ENCODE measurements around the gene DYSF. TPM values are rescaled to one million over a fixed set of nuclear protein-coding genes. Genes with fewer than 3 reads are reported as not detected.

The DYSF gene
- total RNA-seq, 1 experiment from 2014 or later, result 0.24 TPM

DNA sequence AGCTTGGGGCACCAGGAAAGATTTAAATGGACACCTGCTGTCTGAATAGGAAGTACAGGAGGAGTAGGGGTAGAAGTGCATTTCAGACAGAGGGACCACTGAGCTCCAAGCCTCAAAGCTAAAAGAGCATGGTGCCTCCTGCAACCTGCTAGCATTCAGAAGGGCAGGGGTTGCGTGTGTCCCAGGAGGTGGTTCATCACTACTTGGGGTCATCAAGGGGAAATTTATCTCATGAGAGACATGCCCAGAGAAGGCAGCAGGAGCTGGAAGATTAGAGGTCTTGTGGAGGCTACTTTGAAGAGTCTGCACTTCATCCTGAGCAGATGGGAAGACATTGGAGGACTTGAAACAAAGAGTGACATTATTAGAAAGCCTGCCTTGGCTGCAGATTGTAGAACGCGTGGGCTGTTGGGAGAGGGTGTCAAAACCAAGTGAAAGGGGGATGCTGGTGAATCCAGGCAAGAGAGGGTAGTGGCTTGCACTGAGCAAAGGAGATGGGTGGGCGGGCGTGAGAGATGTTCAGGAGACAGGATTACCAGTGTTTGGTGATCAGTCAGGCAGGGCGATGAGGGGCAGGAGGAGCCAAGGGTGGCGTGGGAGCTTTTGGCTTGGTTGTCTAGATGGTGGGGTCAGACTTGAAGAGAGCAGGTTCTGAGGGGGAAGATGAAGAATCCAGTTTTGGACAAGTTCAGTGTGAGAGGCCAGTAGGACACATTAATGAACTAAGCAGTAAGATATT, 154.0 kb downstream of the DYSF start:
- no peak for TF ChIP-seq EZH2 (IDR thresholded peaks at IDR 0.05; ENCODE audit: borderline replicate concordance, low read depth, low read length, poor library complexity, severe bottlenecking)
- TF ChIP-seq, protein P1, sequence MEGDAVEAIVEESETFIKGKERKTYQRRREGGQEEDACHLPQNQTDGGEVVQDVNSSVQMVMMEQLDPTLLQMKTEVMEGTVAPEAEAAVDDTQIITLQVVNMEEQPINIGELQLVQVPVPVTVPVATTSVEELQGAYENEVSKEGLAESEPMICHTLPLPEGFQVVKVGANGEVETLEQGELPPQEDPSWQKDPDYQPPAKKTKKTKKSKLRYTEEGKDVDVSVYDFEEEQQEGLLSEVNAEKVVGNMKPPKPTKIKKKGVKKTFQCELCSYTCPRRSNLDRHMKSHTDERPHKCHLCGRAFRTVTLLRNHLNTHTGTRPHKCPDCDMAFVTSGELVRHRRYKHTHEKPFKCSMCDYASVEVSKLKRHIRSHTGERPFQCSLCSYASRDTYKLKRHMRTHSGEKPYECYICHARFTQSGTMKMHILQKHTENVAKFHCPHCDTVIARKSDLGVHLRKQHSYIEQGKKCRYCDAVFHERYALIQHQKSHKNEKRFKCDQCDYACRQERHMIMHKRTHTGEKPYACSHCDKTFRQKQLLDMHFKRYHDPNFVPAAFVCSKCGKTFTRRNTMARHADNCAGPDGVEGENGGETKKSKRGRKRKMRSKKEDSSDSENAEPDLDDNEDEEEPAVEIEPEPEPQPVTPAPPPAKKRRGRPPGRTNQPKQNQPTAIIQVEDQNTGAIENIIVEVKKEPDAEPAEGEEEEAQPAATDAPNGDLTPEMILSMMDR (conservative IDR thresholded peaks at IDR 0.05; ENCODE audit: low read depth, low read length), result no peak
- H3K27ac ChIP-seq (ENCODE audit: low read depth, low read length, poor library complexity, severe bottlenecking), result no peak overlapping the region
- H3K9me3 ChIP-seq (ENCODE audit: low read depth, low read length, poor library complexity, severe bottlenecking), result no peaks in the 10 kb centered on the region
- POLR2A ChIA-PET (ENCODE audit: low non-redundant PET), result no interaction called here
- peaks cover 5% of the 10 kb centered on the region for H3K4me1 ChIP-seq (ENCODE audit: insufficient read depth, low read length, poor library complexity, severe bottlenecking)
- no peaks in the 10 kb centered on the region for H3K27me3 ChIP-seq (replicated peaks; ENCODE audit: insufficient read depth, low read depth, low read length, poor library complexity)
- intact Hi-C loops (cut with micrococcal nuclease; ENCODE audit: unreplicated experiment), result no loop called here
- no peak overlapping the region for H3K4me3 ChIP-seq (ENCODE audit: low read depth, low read length, poor library complexity, severe bottlenecking)
- no peaks in the 10 kb centered on the region for H3K36me3 ChIP-seq (ENCODE audit: insufficient read depth, low read length, poor library complexity, severe bottlenecking)
- CTCF ChIA-PET, result no interaction called here
- BruUV-seq (replicated peaks), result no TSS peak
- DNase-seq (ENCODE audit: low spot score), result no peak

DNA sequence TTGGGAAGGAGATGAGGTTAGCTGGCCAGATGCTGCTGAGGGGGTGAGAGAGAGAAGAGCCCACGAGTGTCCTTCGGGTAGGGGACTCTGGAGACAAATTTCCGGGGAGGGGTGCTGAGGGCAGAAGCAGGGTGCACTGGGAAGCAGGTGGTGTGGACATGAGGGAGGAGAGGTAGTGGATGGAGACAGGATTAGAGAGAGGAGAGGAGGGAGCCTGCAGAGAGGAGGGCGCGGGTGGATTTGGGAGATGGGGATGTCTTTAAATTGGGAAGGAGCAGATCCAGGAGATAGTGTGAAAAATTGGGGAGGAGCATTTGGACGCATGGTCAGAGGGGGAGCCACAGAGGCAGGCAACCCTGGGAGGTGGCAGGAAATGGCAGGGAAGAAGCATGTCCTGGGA, 154.7 kb downstream of the DYSF start:
- Histone ChIP-seq H3K4me1 (ENCODE audit: insufficient read depth, low read length, poor library complexity, severe bottlenecking) (peaks cover 5% of the 10 kb centered on the region), H3K27me3 (replicated peaks; ENCODE audit: insufficient read depth, low read depth, low read length, poor library complexity) (no peaks in the 10 kb centered on the region), H3K27ac (ENCODE audit: low read depth, low read length, poor library complexity, severe bottlenecking) (no peak overlapping the region), H3K9me3 (ENCODE audit: low read depth, low read length, poor library complexity, severe bottlenecking) (no peaks in the 10 kb centered on the region), H3K4me3 (ENCODE audit: low read depth, low read length, poor library complexity, severe bottlenecking) (no peak overlapping the region), H3K36me3 (ENCODE audit: insufficient read depth, low read length, poor library complexity, severe bottlenecking) (no peaks in the 10 kb centered on the region)
- no peak for TF ChIP-seq EZH2 (IDR thresholded peaks at IDR 0.05; ENCODE audit: borderline replicate concordance, low read depth, low read length, poor library complexity, severe bottlenecking)
- TF ChIP-seq, protein P1 (conservative IDR thresholded peaks at IDR 0.05; ENCODE audit: low read depth, low read length), result no peak
- ChIA-PET POLR2A (ENCODE audit: low non-redundant PET) (interaction anchor here (0.8 kb wide), 1 partner anchor 33 kb away, joined by 4 read pairs; no protein-coding TSS in a partner anchor), CTCF (no interaction called here)
- intact Hi-C loops (cut with micrococcal nuclease; ENCODE audit: unreplicated experiment), result no loop called here
- no peak for DNase-seq (ENCODE audit: low spot score)
- no TSS peak for BruUV-seq (replicated peaks)

DNA sequence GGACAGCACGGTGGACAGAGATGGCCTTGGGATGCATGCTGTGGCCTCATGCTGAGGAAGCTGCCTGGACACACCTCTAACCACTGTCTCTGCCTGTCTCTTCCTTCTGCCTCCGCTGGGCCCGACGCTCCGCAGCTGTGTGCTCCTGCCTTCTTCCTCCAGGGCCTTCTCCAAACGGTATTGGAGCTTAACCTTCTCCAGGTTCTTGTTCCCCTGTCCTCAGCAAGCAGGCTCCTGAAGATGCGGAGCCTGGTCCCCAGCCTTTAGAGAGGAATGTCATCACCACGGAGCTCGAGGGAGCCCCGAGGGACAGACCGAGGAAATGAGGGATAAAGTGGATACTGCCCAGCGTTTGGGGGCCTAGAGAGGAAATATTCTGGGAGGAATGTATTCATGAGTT, 155.1 kb downstream of the DYSF start:
- TF ChIP-seq, protein P1 (conservative IDR thresholded peaks at IDR 0.05; ENCODE audit: low read depth, low read length), result no peak
- TF ChIP-seq EZH2 (IDR thresholded peaks at IDR 0.05; ENCODE audit: borderline replicate concordance, low read depth, low read length, poor library complexity, severe bottlenecking), result no peak
- Histone ChIP-seq H3K4me3 (ENCODE audit: low read depth, low read length, poor library complexity, severe bottlenecking) (no peak overlapping the region), H3K27ac (ENCODE audit: low read depth, low read length, poor library complexity, severe bottlenecking) (no peak overlapping the region), H3K36me3 (ENCODE audit: insufficient read depth, low read length, poor library complexity, severe bottlenecking) (no peaks in the 10 kb centered on the region), H3K9me3 (ENCODE audit: low read depth, low read length, poor library complexity, severe bottlenecking) (no peaks in the 10 kb centered on the region), H3K4me1 (ENCODE audit: insufficient read depth, low read length, poor library complexity, severe bottlenecking) (peaks cover 5% of the 10 kb centered on the region), H3K27me3 (replicated peaks; ENCODE audit: insufficient read depth, low read depth, low read length, poor library complexity) (no peaks in the 10 kb centered on the region)
- no TSS peak for BruUV-seq (replicated peaks)
- intact Hi-C loops (cut with micrococcal nuclease; ENCODE audit: unreplicated experiment), result no loop called here
- POLR2A ChIA-PET (ENCODE audit: low non-redundant PET), result interaction anchor here (0.8 kb wide), 1 partner anchor 33 kb away, joined by 4 read pairs; no protein-coding TSS in a partner anchor
- CTCF ChIA-PET, result no interaction called here
- DNase-seq (ENCODE audit: low spot score), result no peak
